Kasumi-1 (cell line): ENCODE measurements around the gene PDS5A.
"Not testable (repeated sequence)": the region's sequence is repeated elsewhere in the genome, so short reads cannot be mapped to it uniquely, and the experiment has no call there.

Source experiments
- DNase-seq, 2 experiments: peaks; one replicate each; lab custom pipeline; 2025; lab: John Stamatoyannopoulos, UW

PDS5A gene

GRCh38 chr4:39825090-39825489 is 152.6 kb downstream of the PDS5A start:
- DNase-seq, result peak; percentile 86 to 87

- no peak for DNase-seq
These were observed 154.5 kb downstream of the PDS5A start for GRCh38 chr4:39823191-39823590.

GRCh38 chr4:39822662-39823061 is 155.0 kb downstream of the PDS5A start:
- DNase-seq, result no peak

GRCh38 chr4:39821951-39822350 is 155.8 kb downstream of the PDS5A start:
- no peak for DNase-seq

- no peak for DNase-seq
These were observed 157.5 kb downstream of the PDS5A start for GRCh38 chr4:39820186-39820585.

- DNase-seq, result no peak
These were observed 159.1 kb downstream of the PDS5A start for GRCh38 chr4:39818646-39819045.

GRCh38 chr4:39814403-39815185 is 163.1 kb downstream of the PDS5A start:
- no peak for DNase-seq

- not testable (repeated sequence) for DNase-seq
These were observed 163.9 kb downstream of the PDS5A start for GRCh38 chr4:39813761-39814160.

- not testable (repeated sequence) for DNase-seq
These were observed 164.7 kb downstream of the PDS5A start for GRCh38 chr4:39813033-39813432.

- DNase-seq, result no peak
These were observed 165.2 kb downstream of the PDS5A start for GRCh38 chr4:39812500-39812899.

- peak; percentile 36 to 43 for DNase-seq
These were observed 169.4 kb downstream of the PDS5A start for GRCh38 chr4:39808231-39808749.

GRCh38 chr4:39802005-39802404 is 175.7 kb downstream of the PDS5A start:
- no peak for DNase-seq

- not testable (repeated sequence) for DNase-seq
These were observed 184.7 kb downstream of the PDS5A start for GRCh38 chr4:39792976-39793375.

GRCh38 chr4:39792529-39792928 is 185.2 kb downstream of the PDS5A start:
- DNase-seq, result no peak

GRCh38 chr4:39792128-39792527 is 185.6 kb downstream of the PDS5A start:
- DNase-seq, result no peak

GRCh38 chr4:39786838-39787237 is 190.9 kb downstream of the PDS5A start:
- peak in 1 of 2 experiments; percentile 6 for DNase-seq

- no peak for DNase-seq
These were observed 192.6 kb downstream of the PDS5A start for GRCh38 chr4:39785083-39785482.

- DNase-seq, result not testable (repeated sequence)
These were observed 195.7 kb downstream of the PDS5A start for GRCh38 chr4:39781988-39782387.
